DOHH2 (cell line): Measurements from ENCODE around the gene SPON1.

Experiments used
- H3F3A ChIP-seq: fragments of 200-600 bp; sonication (generic), shearing (Covaris generic); 2 replicates; pipeline ENCODE4 v1.6.0; 2016; ENCODE audit warnings: antibody characterized with exemption, mild to moderate bottlenecking; ENCODE audit not compliant: control insufficient read depth, insufficient read depth
- H3K27ac ChIP-seq: fragments of 200-600 bp; sonication (generic); 2 replicates; pipeline ENCODE4 v1.5.1; 2014; ENCODE audit warnings: low read depth, mild to moderate bottlenecking, low read length, moderate library complexity
- H3K27me3 ChIP-seq: fragments of 200-600 bp; sonication (generic); 2 replicates; pipeline ENCODE4 v1.6.1; 2014; ENCODE audit warnings: mild to moderate bottlenecking, low read length, mixed read lengths; ENCODE audit not compliant: control insufficient read depth
- H3K36me3 ChIP-seq: fragments of 200-600 bp; sonication (generic); 2 replicates; pipeline ENCODE4 v1.6.1; 2014; ENCODE audit warnings: mild to moderate bottlenecking, low read length, moderate library complexity, mixed read lengths; ENCODE audit not compliant: control insufficient read depth
- H3K4me1 ChIP-seq: fragments of 200-600 bp; sonication (generic); 2 replicates; pipeline ENCODE4 v1.6.1; 2014; ENCODE audit warnings: mild to moderate bottlenecking, low read length, mixed read lengths; ENCODE audit not compliant: control insufficient read depth
- H3K4me2 ChIP-seq: fragments of 200-600 bp; sonication (generic); 2 replicates; pipeline ENCODE4 v1.6.0; 2014; ENCODE audit warnings: mild to moderate bottlenecking, low read length, moderate library complexity
- H3K4me3 ChIP-seq: fragments of 200-600 bp; sonication (generic); 2 replicates; pipeline ENCODE4 v1.5.1; 2014; ENCODE audit warnings: mild to moderate bottlenecking, low read length, mixed read lengths
- H3K79me2 ChIP-seq: fragments of 200-600 bp; sonication (generic); 2 replicates; pipeline ENCODE4 v1.6.1; 2014; ENCODE audit warnings: mild to moderate bottlenecking, low read length, mixed read lengths; ENCODE audit not compliant: control insufficient read depth
- H3K9me2 ChIP-seq: fragments of 200-600 bp; sonication (generic); replicated peaks from 2 replicates; pipeline ENCODE4 v1.6.1; 2014; ENCODE audit warnings: mild to moderate bottlenecking, low read length, mixed read lengths; ENCODE audit not compliant: control insufficient read depth
- H3K9me3 ChIP-seq: fragments of 200-600 bp; sonication (generic); 2 replicates; pipeline ENCODE4 v1.6.1; 2014; ENCODE audit warnings: antibody characterized with exemption, low read length, mixed read lengths; ENCODE audit not compliant: control insufficient read depth, insufficient read depth
- H4K20me1 ChIP-seq: fragments of 200-600 bp; sonication (generic); 2 replicates; pipeline ENCODE4 v1.6.0; 2014; ENCODE audit warnings: low read depth, mild to moderate bottlenecking, antibody characterized with exemption, low read length, moderate library complexity; ENCODE audit not compliant: control insufficient read depth, insufficient read depth
- EZH2phosphoT487 ChIP-seq: fragments of 200-600 bp; sonication (generic); IDR thresholded peaks from 2 replicates; pipeline ENCODE4 v1.6.1; 2017; ENCODE audit warnings: borderline replicate concordance, mild to moderate bottlenecking, antibody characterized with exemption, low read length, moderate library complexity, mixed read lengths
- TF ChIP-seq, protein P1 (sequence below): fragments of 200-600 bp; sonication (generic); IDR thresholded peaks from one replicate; pipeline ENCODE4 v1.5.1; 2014; ENCODE audit warnings: antibody characterized with exemption, mild to moderate bottlenecking, low read depth, low read length; ENCODE audit not compliant: poor library complexity, severe bottlenecking

Gene SPON1

DNA sequence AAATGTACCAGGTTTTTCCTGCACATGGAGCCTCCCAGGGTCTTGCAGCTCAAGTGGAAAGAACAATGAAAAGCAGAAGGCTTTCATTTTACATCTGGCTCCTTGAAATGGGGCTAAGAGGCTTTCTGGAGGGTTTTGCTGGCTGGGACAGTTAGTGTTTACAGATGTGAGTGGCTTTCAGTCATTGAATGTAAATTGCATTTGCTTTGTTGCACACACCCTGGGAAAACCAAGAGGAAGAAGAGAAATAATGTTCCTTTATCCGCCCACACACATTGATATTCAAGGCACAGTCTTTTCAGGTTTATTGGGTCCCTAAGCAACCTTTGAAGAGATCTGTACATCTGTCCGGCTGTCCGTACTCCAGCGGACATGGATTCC, 144.5 kb downstream of the SPON1 start:
- no peak overlapping the region for H3K4me2 ChIP-seq
- TF ChIP-seq, protein P1, sequence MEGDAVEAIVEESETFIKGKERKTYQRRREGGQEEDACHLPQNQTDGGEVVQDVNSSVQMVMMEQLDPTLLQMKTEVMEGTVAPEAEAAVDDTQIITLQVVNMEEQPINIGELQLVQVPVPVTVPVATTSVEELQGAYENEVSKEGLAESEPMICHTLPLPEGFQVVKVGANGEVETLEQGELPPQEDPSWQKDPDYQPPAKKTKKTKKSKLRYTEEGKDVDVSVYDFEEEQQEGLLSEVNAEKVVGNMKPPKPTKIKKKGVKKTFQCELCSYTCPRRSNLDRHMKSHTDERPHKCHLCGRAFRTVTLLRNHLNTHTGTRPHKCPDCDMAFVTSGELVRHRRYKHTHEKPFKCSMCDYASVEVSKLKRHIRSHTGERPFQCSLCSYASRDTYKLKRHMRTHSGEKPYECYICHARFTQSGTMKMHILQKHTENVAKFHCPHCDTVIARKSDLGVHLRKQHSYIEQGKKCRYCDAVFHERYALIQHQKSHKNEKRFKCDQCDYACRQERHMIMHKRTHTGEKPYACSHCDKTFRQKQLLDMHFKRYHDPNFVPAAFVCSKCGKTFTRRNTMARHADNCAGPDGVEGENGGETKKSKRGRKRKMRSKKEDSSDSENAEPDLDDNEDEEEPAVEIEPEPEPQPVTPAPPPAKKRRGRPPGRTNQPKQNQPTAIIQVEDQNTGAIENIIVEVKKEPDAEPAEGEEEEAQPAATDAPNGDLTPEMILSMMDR: no peak
- TF ChIP-seq EZH2phosphoT487: no peak
- no peak overlapping the region for H3K27ac ChIP-seq
- H3K4me1 ChIP-seq: no peaks in the 10 kb centered on the region
- no peaks in the 10 kb centered on the region for H3K79me2 ChIP-seq
- no peaks in the 10 kb centered on the region for H3K36me3 ChIP-seq
- H3K27me3 ChIP-seq: peaks cover 4% of the 10 kb centered on the region; the same call in 1 of the 2 replicates
- H3K4me3 ChIP-seq: no peak overlapping the region
- H3K9me2 ChIP-seq: no peaks in the 10 kb centered on the region
- no peaks in the 10 kb centered on the region for H3K9me3 ChIP-seq
- no peaks in the 10 kb centered on the region for H4K20me1 ChIP-seq
- H3F3A ChIP-seq: no peaks in the 10 kb centered on the region

DNA sequence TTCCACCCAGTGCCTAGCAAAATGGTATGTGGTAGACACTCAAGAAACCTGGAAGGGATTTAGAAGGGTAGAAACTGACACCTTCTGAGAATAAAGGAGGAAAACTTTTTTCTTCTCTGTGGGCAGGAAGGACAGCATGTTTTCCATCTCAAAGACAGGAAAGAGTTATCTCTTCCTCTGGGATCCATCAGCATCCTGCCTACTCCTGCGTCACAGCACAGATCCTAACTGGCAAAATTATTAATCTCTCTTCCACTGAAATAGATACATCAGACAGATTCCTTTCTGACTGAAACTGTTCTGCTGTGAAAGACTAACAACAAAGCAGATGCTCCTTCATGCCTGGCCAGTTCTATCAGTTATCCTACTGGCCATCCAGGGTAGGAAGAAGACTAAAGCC, 147.2 kb downstream of the SPON1 start:
- no peak for TF ChIP-seq EZH2phosphoT487

DNA sequence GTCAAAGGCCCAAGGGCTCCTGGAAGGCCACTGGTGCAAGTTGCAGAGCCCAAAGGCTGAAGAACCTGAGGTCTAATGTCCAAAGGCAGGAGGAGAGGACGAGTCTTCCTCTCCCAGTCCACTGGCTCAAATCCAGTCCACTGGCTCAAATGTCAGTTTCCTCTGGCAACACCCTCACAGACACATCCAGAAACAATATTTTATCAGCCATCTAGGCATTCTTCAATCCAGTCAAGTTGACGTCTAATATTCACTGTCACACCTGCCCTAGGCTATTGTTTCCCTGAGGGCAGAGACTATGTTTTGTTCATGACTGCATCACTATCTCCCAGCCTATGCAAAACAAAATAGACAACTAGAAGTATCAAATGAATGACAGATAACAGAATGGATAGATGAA, 148.1 kb downstream of the SPON1 start:
- Histone ChIP-seq H3K27me3 (peaks cover 4% of the 10 kb centered on the region; the same call in 1 of the 2 replicates), H3K79me2 (no peaks in the 10 kb centered on the region), H3F3A (no peaks in the 10 kb centered on the region), H3K4me1 (no peaks in the 10 kb centered on the region), H3K4me3 (no peak overlapping the region), H4K20me1 (no peaks in the 10 kb centered on the region), H3K9me3 (no peaks in the 10 kb centered on the region), H3K27ac (no peak overlapping the region), H3K36me3 (no peaks in the 10 kb centered on the region), H3K4me2 (no peak overlapping the region), H3K9me2 (no peaks in the 10 kb centered on the region)
- TF ChIP-seq, protein P1: no peak
- no peak for TF ChIP-seq EZH2phosphoT487

More for the DNA sequence above, 147.2 kb downstream of the SPON1 start:
- H3K4me2 ChIP-seq: no peak overlapping the region
- H3K79me2 ChIP-seq: no peaks in the 10 kb centered on the region
- H3K27ac ChIP-seq: no peak overlapping the region
- no peaks in the 10 kb centered on the region for H3K9me3 ChIP-seq
- no peaks in the 10 kb centered on the region for H4K20me1 ChIP-seq
- no peaks in the 10 kb centered on the region for H3K9me2 ChIP-seq
- H3K4me1 ChIP-seq: no peaks in the 10 kb centered on the region
- H3K4me3 ChIP-seq: no peak overlapping the region
- no peaks in the 10 kb centered on the region for H3K36me3 ChIP-seq
- H3F3A ChIP-seq: no peaks in the 10 kb centered on the region
- H3K27me3 ChIP-seq: peaks cover 4% of the 10 kb centered on the region; the same call in 1 of the 2 replicates

DNA sequence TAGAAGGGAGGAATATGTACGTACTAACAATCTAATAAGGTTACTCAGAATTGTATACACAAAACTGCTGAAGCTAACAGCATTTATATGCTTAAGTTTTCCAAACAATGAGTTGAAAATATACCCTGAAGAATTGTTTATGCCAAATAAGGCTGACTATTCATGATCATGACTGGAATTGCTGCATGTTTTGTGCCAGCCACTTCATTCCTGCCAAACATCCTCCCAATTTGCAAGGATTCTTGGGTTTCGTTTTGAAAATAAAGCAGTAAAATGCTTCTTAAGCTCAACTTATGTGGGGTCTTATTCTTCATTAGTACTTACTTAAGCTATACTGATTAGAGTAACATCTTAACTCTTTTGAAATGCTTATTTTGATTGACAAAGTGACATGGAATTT, 149.0 kb downstream of the SPON1 start:
- H3K27me3 ChIP-seq: peaks cover 4% of the 10 kb centered on the region; the same call in 1 of the 2 replicates
- H3K4me2 ChIP-seq: no peak overlapping the region
- no peak overlapping the region for H3K27ac ChIP-seq
- H3K9me3 ChIP-seq: no peaks in the 10 kb centered on the region
- no peak overlapping the region for H3K4me3 ChIP-seq
- H3K36me3 ChIP-seq: no peaks in the 10 kb centered on the region
- H3K79me2 ChIP-seq: no peaks in the 10 kb centered on the region
- no peaks in the 10 kb centered on the region for H3F3A ChIP-seq
- no peaks in the 10 kb centered on the region for H3K9me2 ChIP-seq
- TF ChIP-seq EZH2phosphoT487: no peak
- TF ChIP-seq, protein P1: no peak
- no peaks in the 10 kb centered on the region for H3K4me1 ChIP-seq
- H4K20me1 ChIP-seq: no peaks in the 10 kb centered on the region
